GM12873 (cell line): ENCODE results near the gene SPATA31C1.
"Not testable (repeated sequence)": the region's sequence is repeated elsewhere in the genome, so short reads cannot be mapped to it uniquely, and the experiment has no call there.

Experiments
- TF ChIP-seq, protein P1 (sequence below): IDR thresholded peaks from 2 replicates; pipeline ENCODE4 v1.5.1; 2012; ENCODE audit warnings: low read depth, mild to moderate bottlenecking, moderate library complexity, low read length, control low read depth; ENCODE audit not compliant: insufficient read depth; ENCODE audit errors: missing control alignments

Gene SPATA31C1

DNA sequence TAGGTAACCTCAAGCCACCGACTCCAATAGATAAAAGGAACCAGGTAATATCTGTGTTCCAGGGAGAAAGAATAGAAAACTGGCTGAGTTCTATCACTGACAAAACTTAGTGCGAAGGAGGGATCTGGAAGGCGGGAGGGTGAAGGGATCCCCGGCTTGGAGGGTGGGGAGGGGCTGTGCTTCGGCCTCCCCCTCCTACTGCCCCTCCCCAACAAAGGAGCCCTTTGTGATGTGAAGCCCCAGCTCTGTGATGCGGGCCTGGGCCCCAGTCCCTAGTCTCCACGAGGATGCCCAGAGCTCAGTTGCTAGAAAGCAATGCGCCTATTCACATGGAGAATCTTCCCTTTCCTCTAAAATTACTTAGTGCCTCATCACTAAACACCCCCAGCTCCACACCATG, at the start of gene SPATA31C1:
Gene SPATA31C1, plus strand, starts transcription at position 301 of the 400 bp plus-strand sequence.
- TF ChIP-seq, protein P1, sequence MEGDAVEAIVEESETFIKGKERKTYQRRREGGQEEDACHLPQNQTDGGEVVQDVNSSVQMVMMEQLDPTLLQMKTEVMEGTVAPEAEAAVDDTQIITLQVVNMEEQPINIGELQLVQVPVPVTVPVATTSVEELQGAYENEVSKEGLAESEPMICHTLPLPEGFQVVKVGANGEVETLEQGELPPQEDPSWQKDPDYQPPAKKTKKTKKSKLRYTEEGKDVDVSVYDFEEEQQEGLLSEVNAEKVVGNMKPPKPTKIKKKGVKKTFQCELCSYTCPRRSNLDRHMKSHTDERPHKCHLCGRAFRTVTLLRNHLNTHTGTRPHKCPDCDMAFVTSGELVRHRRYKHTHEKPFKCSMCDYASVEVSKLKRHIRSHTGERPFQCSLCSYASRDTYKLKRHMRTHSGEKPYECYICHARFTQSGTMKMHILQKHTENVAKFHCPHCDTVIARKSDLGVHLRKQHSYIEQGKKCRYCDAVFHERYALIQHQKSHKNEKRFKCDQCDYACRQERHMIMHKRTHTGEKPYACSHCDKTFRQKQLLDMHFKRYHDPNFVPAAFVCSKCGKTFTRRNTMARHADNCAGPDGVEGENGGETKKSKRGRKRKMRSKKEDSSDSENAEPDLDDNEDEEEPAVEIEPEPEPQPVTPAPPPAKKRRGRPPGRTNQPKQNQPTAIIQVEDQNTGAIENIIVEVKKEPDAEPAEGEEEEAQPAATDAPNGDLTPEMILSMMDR = not testable (repeated sequence)

DNA sequence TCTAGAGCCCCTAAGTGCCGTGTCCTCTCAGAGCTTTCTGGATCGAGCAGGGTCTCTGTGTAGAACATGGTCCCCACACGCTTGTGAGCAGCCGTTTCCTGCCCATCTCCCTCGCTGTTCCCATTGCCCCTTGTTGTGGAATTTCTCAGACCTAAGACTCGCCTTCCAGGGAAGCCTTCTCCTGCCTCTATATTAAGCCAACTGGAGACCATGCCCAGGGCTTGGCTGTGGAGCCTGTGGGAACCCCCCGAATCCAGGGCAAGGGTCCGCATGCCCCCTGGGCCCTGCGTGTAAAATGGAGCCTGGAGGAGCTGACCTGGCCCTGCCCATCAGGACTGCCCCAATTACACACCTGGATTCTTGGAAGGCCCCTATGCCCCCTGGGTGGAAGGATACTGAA, 49.6 kb upstream of the SPATA31C1 start:
- TF ChIP-seq, protein P1 = no peak

DNA sequence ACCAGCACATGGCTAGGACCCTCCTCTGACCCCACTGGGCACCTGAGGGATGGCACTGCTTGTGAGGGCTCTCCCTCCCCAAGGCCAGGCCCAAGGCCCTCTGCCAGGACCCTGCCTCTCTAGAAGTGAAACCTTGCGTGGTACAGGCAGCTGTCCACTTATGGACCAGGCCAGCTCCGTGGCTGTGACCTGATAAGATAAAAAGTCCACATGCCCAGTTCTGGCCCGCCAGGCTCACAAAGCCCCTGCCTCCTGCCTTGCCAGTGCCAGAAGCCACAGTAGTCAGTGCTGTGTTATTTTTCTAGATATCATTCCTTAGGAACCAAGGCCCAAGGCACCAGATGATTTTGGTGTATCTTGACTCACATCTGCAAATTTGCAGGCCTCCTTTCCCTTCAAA, 49.1 kb upstream of the SPATA31C1 start:
- TF ChIP-seq, protein P1 = no peak

DNA sequence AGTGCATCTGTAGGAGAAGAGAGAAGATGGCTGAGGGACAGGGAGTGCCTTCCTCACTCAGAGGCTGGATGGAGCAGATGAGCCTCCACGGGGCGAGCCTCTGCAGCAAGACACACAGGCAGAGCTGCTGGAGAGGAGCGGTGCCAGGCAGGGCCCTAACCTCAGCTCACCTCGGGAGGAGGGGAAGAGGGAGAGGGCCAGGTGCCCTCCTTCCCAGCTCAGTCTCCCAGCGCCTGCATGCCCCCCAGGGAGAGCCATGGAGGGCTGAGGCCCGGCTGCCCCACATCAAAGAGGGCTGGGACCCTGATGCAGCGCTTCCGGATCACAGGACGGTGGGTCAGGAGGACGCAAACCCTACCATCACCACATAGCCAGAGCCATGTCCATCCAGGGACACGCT, 48.7 kb upstream of the SPATA31C1 start:
- TF ChIP-seq, protein P1 = no peak

DNA sequence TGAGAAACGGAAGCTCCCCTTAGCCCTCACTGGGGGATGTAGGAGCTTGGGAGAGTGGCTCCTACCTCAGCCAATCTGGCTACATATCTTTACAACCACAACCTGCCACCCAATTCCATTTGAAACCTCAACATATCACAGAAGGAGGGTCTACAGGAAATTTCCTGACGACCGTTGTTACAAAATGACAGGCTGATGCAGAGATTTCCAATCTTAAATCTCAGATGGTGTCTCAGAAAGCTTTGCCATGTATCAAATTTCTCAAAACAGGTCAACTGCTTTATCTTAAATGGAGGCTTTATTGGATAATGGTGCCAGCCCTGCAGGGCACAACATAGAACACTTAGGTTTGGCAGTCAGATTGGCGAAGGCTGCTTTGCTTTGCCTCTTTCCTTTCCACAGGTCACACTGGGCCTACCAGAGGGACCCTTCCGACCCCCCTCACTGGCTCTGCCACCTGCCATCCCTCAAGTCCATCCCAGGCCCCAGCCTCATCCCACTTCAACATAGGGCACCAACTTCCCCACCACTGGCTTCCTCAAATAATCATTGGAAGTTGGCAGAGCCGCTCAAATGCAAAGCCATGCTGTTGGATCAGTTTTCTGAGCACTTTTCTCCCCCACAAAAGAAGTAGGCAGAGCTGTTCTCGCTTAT, 46.2 kb upstream of the SPATA31C1 start:
- TF ChIP-seq, protein P1 = no peak

DNA sequence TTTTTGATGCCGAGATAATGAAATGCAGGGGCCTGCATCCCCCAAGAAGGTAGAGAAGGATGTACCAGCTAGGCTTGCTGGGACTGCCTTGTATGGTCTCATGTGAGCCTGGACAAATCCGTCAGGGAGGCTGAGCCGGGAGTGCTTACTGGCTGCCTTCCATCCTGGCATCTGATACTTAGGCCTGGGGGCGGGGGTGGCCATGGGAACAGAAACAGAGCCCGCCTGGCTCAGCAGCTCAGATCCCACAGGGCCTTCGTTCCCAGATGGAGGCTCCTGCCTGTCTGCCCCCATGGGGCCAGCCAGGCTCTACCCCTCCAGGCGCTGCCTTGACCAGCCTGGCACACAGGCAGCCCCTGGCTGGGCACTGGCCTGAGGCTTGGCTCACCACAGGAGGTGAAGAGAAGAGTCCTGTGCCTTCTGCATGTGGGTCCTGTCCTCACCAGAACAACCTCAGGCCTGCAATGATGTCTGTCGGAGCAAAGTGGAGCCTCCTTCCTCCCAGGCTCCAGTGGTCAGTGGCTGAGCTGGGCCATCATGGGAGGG, 45.6 kb upstream of the SPATA31C1 start:
- TF ChIP-seq, protein P1 = no peak

DNA sequence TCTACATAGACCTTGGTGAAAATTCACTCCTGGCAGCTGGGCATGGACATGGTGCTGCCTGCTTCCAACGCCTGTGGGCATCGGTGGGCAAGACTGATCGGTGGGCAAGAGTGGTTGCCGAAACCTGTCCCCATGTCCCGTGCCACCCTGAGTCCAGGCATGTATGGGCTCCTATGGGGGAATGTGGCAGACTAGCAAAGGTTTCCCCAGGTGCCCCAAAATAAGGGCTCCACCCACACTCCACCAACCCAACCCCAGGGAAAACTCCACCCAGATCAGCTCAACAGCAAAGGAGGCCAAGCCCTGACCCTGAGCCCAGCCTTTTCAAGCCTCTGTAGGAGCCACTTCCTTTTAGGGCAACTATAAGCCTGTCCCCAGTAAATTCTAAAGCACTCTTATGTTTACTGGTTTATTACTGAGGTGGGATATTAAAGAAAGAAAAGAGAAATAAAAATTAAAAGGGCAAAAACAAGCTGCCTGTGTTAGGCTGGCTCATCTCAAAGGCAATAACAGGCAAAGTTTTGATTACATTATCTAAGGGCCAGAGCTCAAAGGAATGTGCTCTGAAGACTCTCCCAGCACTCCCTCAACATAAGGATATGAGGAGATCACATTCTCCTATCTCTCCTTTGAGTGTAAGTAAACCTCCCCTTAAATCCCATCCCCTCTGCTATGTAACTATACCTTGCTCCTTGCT, 44.0 kb upstream of the SPATA31C1 start:
- TF ChIP-seq, protein P1 = no peak
